22Rv1 (cell line): Measurements from ENCODE around the gene GDF15.

Source experiments
- ZFX ChIP-seq: fragments of 450-650 bp; IDR thresholded peaks from 2 replicates; pipeline ENCODE4 v1.6.1; 2017; ENCODE audit warnings: antibody characterized with exemption, borderline replicate concordance
- TF ChIP-seq, protein P1 (sequence below): fragments of 450-650 bp; IDR thresholded peaks from 2 replicates; pipeline ENCODE4 v1.5.1; 2017; ENCODE audit warnings: mild to moderate bottlenecking

DNA sequence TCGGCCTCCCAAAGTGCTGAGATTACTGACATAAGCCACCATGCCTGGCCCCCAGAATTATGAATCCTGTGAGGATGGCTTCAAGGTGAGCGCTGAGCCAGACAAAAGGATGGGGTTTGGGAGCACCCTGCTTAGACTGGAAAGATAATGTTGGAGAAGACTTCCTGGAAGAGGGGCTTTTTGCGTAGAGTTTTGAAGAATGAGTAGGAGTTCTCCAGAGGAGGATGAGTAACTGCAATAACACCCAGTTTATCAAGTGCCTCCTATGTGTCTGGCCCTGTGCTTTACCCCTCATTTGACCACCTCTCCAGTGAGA, 641 bp upstream of the GDF15 start:
- TF ChIP-seq, protein P1, sequence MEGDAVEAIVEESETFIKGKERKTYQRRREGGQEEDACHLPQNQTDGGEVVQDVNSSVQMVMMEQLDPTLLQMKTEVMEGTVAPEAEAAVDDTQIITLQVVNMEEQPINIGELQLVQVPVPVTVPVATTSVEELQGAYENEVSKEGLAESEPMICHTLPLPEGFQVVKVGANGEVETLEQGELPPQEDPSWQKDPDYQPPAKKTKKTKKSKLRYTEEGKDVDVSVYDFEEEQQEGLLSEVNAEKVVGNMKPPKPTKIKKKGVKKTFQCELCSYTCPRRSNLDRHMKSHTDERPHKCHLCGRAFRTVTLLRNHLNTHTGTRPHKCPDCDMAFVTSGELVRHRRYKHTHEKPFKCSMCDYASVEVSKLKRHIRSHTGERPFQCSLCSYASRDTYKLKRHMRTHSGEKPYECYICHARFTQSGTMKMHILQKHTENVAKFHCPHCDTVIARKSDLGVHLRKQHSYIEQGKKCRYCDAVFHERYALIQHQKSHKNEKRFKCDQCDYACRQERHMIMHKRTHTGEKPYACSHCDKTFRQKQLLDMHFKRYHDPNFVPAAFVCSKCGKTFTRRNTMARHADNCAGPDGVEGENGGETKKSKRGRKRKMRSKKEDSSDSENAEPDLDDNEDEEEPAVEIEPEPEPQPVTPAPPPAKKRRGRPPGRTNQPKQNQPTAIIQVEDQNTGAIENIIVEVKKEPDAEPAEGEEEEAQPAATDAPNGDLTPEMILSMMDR: no peak
- TF ChIP-seq ZFX: no peak
